HG03097 (cell line): ENCODE measurements around the gene CTNND2.

ENCODE experiments used
- ATAC-seq: cut with Tn5 transposase; IDR thresholded peaks from one replicate; pipeline ENCODE4 v1.9.1; 2021; ENCODE audit not compliant: unreplicated experiment, low FRiP score

Gene CTNND2, protein sequence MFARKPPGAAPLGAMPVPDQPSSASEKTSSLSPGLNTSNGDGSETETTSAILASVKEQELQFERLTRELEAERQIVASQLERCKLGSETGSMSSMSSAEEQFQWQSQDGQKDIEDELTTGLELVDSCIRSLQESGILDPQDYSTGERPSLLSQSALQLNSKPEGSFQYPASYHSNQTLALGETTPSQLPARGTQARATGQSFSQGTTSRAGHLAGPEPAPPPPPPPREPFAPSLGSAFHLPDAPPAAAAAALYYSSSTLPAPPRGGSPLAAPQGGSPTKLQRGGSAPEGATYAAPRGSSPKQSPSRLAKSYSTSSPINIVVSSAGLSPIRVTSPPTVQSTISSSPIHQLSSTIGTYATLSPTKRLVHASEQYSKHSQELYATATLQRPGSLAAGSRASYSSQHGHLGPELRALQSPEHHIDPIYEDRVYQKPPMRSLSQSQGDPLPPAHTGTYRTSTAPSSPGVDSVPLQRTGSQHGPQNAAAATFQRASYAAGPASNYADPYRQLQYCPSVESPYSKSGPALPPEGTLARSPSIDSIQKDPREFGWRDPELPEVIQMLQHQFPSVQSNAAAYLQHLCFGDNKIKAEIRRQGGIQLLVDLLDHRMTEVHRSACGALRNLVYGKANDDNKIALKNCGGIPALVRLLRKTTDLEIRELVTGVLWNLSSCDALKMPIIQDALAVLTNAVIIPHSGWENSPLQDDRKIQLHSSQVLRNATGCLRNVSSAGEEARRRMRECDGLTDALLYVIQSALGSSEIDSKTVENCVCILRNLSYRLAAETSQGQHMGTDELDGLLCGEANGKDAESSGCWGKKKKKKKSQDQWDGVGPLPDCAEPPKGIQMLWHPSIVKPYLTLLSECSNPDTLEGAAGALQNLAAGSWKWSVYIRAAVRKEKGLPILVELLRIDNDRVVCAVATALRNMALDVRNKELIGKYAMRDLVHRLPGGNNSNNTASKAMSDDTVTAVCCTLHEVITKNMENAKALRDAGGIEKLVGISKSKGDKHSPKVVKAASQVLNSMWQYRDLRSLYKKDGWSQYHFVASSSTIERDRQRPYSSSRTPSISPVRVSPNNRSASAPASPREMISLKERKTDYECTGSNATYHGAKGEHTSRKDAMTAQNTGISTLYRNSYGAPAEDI (N-terminal part only)

DNA sequence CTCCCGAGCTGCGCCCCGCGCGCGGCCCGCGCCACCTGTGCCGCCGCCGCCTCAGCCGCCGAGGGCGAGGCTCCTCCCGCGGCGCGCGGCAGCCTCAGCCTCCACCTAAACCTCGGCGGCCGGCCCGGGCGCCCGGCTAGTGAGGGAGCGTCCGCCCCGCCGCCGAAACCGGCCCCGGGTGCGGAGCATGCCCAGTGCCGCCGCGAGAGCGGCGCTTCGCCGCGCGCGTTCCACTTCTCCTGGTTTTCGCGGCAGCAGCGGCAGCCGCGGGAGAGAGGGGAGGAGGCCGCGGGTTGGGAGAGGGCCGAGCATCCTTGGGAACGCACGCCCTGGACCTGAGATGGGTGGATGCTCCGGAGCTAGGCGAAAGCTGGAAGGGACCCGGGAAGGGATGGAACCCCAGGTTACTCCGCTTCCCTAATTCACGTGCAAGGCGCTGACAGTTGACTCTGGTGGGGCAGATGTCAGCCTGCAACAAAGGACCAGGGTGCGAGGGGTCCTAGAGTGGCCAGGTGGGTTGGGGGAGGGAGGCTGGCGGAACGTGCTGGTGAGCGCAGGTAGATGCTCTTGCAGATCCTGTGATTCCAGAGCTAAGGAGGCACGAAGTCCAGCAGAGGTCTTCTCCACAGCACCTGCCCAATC, at the start of gene CTNND2:
Gene CTNND2, minus strand, starts transcription at position 182 of the 642 bp plus-strand sequence. CDS start 593 bp downstream, outside the sequence.
- ATAC-seq, result no peak

DNA sequence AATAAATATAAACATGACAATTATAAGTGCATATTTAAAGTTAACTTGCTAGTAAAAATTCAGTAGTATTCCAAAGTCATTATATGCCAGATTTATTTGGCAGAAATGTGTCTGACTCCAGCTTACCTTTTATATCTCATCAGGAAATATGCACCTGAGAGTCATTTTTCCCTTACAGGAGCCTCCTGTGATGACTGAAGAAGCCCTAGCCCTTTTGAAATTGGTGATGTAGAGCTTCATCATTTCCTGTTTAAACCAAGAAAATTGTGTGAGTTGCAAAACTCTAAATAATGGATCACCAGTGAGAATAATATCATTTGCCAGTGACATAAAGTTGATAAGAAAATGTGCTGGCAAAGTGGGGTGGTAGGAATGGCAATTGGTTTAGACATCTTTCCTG, 42.1 kb upstream of the CTNND2 start:
- no peak for ATAC-seq

DNA sequence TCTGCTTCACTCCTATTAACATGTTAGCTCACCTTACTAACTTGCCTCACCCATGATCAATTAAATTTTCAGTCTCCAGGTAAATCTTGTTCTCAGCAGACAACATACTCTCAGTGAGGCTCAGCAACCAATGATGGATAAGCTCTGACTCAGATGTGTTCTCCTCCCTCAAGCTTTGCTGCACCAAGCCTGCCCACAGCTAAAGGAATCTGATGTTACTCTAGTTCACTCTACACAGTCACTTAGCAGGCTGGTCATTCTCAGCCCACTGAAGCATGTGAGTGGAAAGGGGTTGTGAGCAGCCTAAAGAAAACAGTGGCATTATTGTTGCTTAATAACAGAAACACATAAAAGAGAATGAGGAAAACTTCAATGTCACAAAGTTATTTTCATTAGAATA, 37.3 kb upstream of the CTNND2 start:
- ATAC-seq, result no peak

DNA sequence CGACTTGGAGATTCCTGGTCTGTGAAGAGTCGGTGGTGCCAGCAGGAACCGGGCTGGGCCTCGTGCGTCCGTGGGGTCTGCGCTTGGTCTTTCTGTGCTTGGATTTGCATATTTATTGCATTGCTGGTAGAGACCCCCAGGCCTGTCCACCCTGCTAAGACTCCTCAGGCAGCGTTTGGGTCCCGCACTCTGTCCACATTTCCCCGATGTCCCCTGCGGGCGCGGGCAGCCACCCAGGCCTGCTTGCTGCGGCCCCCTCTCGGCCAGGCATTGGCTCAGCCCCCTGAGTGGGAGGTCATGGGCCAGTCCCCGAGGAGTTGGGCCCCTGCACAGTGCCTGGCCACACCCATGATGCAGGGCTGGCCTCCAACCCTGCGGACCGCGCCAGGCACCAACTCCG, 27.4 kb upstream of the CTNND2 start:
- ATAC-seq, result no peak

DNA sequence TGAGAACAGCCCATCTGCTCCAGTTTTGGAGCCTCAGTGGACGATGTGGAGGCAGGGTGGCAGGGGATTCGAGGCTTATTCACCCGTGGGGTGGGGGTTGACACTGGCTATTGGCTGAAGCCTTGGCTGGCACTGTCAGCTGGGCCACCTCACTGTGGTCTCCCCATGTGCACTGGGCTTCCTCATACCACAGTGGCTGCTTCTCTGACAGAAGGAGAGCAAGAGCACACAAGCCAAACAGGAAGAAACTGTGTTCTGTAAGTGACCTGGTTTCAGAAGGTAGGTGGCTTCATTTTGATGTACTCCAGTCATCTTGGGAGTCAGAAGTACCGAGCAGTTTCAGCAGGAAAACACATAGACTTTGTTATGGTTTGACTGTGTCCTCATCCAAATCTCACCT, 24.7 kb upstream of the CTNND2 start:
- no peak for ATAC-seq

DNA sequence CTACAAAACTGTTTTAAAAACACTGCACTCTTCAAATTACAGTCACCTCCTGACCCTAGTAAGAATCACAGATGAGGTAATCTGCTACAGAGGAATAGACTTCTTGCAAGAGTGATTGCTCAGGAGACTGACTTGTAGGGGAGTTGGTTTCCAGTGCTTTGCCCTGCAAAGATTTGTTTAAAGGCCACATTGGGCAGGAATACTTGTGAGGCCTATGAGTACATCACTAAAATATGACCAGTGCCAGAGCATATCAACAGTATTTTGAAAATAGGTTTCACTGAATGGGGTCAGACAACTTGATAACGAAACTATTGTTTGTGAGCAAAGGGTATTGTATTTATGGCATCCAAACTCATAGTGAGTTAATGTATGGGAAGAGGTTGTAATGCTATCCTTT, 21.5 kb upstream of the CTNND2 start:
- no peak for ATAC-seq

DNA sequence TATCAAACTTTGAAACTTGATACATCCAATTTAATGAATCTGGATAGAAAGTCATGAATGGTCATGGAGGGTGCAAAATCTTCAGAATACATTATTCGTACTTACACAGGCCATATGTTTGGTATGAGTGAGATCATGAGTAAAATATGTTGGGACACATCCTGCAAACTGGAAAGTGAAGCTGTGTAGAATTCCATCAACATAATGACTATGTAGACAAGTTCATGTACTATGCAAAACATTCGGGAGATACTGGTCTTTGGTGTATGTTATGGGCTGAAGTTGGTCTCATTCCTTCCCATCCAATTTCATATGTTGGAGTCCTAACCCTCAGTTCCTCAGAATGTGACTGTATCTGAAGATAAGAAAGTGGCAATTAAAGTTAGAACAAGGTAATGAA, 18.1 kb upstream of the CTNND2 start:
- no peak for ATAC-seq

DNA sequence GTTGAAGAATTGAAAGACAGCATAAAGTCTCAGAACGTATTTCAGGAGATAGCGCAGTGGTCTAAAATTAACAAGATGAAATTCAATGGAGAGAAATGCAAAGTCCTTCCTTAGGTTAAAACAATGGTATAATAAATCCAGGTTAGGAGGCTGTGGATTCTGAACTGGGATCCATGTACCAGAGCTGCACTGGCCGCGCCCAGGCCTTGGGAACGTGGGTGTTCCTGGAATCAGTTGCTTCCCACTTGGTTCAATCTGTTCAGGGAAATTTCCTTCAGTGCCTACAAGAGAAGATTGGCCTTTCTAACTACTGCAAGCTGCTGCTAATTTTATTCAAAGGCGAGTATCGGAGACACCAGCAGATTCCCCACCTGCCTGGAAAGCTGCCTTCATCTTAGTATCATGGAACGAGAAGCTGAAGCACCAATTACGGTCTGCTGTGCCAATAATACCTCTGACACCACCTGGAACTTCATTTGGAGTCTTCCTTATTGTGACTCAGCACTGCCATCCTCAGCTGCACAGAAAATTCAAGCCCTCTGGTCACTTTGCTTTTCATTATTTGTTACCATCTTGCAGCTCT, 14.3 kb upstream of the CTNND2 start:
- no peak for ATAC-seq

DNA sequence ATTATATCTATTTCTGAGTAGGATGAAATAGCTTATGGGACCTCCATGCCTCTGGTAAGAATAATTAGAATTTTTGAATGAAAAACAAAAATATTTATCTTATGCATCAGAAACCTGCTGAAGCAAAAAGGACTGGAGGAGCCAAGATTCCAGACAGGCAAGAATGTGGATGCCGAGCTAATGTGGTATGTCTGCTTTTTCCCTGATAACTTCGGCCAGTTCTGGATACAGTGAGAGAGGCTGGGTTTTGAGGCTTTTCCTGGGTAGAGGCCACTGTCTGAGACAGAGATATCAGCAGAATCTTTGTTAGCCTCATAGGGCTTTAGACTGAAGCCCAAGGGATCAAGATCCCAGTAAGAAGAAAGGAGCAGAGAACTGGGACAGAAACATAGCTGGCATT, 5.2 kb upstream of the CTNND2 start:
- ATAC-seq, result no peak

DNA sequence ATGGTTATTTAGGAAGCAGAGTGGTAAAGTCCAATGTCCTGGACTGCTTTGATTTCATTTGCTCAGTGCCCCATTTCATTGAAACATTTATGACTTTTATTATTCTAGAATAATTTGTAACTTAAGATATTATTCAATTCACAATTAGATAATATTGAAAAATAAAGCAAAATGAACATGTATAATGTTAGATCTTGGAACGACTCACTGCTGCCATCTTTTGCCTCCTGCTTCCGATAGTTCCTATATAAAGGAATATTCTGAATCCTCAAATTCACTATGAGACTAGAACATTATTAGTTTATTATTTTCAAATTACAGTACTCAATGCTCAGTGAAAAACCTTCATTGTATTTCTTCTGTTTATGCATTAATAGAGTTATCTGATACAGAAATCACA, 2.3 kb upstream of the CTNND2 start:
- ATAC-seq, result no peak

DNA sequence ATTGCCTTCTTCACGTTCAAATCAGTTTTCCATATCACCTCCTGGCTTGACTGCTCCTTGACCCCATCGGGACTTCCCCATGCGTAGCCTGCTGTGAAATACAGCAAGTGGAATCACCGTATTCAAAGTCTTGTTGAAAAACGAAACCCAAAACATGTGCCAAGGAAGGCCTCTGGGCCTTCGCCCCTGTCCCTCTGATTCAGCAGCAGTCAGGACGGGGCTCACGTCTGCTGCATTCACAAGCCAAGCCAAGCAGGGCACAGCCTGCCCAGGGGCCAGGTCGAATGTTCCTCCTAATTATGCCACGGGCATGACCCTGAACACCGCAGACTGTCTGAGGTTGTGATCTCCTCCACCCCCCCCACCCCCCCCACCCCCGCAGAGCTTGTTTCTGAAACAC, 960 bp upstream of the CTNND2 start:
- no peak for ATAC-seq

DNA sequence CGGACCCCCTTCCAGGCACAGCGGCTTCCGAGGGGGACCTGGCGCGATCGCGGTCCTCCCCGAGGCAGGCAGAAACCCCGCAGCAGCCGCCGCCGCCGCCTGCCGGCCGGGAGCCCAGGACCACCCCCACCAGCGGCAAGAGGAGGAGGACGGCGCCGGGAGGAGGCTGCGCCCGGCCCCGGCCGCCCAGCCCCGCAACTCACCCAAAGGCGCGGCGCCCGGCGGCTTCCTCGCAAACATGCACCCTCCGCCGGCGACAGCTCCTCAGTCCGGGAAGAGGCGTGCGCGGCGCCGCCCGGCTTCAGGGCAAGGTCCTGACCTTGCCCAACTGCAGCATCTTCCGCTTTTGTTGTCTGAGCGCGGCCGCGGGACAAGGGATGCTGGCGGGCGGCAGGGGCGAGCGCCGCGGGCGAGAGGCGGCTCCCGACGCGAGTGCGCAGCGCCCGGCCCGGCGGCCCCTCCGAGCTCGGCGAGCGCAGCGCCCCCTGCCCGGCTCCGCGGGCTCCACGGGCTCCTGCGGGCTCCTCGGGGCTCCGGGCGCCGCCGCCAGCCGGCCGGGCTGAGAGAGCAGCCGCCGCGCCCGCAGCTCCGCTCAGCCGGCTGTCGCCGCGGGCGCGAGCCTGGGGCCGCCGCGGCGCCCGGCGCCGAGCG, 507 bp downstream of the CTNND2 start:
- no peak for ATAC-seq

DNA sequence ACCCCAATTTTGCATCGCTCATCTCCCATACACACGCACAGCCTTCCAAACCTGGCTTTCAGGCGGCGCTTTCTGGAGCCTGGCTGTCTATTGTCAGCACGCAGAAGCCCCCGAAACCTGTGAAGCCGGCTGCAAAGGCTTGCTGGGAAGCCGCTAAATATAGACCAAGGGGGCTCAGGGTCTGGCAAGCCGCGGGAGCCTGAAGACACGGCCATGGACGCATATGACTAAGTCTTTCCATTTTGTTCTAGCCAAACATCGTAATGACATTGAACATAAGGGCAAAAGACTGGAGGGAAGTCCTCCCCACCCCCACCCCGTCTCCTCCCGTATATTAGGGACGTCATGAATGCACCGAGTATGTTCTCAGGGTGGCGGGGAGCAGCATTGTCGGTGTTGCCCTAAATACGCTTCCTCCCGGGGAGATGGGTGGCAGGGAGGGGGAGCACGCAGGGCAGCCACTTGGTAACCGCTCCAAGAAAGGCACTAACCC, 1.1 kb downstream of the CTNND2 start:
- ATAC-seq, result no peak

DNA sequence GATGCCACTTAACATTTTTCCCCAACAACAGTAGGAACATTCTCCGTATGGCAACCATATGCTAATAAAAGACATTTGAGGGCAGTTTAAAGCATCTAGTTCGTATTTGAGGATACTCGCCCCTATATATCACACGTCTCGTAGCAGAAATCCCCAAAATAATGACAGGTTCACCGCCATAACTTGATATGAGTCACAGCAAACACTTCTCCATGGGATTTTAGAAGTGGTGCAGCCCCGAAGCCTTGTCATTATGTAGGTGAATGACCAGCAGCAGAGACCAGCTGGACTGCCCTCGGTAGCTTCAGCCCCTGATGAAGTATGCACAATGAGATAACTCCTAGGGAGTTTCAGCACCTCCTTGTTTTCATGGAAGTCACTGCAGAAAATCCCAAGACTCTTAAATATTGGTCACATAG, 2.0 kb downstream of the CTNND2 start:
- no peak for ATAC-seq

DNA sequence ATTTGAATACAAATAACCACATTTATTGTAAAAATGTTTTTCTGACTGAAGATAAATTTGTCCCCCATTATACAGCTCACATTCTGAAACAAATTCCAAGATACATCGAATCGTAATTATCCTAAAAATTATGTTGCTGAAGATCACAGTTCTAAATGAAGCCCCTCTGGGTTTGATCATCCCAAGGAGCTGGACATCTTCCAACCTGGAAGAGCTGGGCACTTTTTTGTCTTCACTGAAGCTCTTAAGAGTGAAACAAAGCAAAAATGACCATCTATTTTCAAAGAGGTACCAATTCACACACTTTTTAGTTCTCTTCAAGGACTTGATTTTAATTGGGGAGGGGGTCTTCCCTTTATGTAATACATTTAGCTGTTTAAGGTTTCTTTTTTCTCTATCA, 5.5 kb downstream of the CTNND2 start:
- ATAC-seq, result no peak

DNA sequence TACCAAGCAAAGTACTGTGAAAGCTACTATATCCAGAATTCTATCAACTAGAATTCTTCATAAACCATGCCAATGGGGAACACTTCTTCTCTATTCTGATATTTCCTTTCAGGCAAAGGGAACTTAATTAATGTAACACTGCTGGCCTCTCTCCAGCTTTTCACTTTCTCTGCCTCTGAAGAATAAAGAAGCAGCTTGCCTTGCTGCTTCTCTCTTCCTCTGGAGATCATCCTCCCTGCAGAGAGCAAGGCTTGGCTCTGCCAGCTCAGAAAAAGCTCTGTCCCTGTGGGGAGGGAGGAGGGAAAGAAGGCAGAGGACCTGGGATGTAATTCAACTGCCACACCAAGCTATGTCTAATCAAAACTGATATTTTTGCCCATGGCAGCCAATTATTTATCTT, 6.5 kb downstream of the CTNND2 start:
- ATAC-seq, result no peak

DNA sequence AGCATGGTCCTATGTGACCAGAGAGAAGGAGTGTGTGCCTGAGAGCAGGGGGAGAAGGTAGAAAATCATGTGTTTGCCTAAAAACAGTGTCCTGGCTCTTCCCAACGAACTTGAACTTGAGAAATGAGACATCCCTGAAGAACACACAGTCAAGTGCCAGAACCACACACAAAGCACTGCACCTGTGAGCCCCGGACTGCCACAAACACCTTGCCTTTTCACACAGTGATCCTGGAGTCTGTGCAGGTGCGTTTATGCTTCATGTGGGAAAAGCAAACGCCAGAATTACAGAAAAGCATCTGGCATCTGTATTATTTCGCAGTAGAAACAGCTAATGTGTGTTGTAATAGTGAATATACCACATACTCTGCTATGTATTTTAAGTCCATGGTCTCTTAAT, 9.3 kb downstream of the CTNND2 start:
- no peak for ATAC-seq

DNA sequence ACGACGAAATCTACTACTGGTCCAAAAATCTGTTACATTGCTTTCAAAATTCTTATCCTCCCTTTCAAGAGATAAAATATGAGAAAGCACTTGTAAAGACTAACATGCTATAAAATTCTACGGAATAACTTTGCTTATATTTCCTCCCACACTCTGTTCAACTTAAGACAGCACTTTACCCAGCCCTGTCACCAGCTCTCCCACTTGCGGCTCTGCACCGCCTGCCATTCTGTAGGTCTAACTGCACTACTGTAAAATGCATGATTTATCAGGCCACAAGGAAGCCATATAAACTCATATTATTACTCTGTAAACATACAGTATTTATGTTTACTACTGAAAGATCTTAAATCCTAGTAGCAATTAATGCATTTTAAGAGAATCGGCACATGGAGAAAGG, 11.4 kb downstream of the CTNND2 start:
- no peak for ATAC-seq

DNA sequence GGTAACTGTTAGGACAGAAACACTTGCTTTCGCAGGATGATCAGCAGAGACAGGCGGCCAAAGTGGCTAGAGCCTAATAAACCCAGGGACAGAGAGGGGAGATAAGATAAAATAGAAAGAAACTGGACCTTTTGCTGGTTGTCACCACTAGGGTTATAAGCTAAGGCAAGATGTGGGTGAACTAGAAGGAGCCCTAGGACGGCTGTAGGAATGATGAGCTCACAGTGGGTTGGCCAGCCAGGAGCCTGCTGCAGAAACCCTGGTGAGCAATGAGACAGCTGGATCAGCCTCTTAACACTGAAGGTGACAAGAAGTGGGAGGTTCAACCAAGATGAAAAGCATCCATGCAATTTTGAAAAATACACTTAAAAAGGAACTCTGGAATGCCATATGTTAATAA, 13.5 kb downstream of the CTNND2 start:
- ATAC-seq, result no peak

DNA sequence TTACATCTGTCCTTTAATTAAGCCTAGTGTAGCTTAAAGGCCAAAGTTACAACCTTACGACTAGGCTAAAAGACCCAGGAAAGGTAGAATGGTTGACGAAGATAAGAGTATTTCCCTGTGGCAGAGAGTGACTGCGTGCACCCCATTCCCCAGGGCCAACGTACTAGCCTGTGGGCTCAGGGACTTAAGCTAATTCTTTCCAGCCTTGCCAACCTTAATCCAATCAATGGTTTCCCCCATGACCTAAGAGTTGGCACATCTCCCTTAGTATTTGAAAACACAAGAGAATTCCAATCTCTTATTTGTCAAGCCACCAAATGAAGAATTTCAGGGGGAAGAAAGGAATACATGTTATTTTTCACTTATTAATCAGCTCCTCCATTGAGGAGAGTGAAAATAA, 16.0 kb downstream of the CTNND2 start:
- no peak for ATAC-seq
